Measurements from ENCODE around the gene PRKACA. TPM values are rescaled to one million over a fixed set of nuclear protein-coding genes. Genes with fewer than 3 reads are reported as not detected.
"Not testable (repeated sequence)": the region's sequence is repeated elsewhere in the genome, so short reads cannot be mapped to it uniquely, and the experiment has no call there.

Gene PRKACA
- total RNA-seq, 2 experiments from 2014 or later = 54.3 to 56.0 TPM

- no peaks in the 10 kb centered on the region for H3K27me3 Mint-ChIP-seq
- H3K27ac Mint-ChIP-seq = no peak overlapping the region
- no peaks in the 10 kb centered on the region for H3K9me3 Mint-ChIP-seq
- peaks cover 1% of the 10 kb centered on the region for H3K36me3 Mint-ChIP-seq
- H3K4me3 Mint-ChIP-seq = no peak overlapping the region
- DNase-seq = no peak
- H3K4me1 Mint-ChIP-seq = peaks cover 22% of the 10 kb centered on the region
Measured at GRCh38 chr19:14152713-14153112, 35.2 kb upstream of the PRKACA start.

GRCh38 chr19:14150770-14151661, 33.5 kb upstream of the PRKACA start:
- Mint-ChIP-seq H3K9me3 (no peaks in the 10 kb centered on the region), H3K4me1 (peaks cover 30% of the 10 kb centered on the region), H3K27me3 (no peaks in the 10 kb centered on the region), H3K4me3 (no peak overlapping the region), H3K36me3 (peaks cover 1% of the 10 kb centered on the region), H3K27ac (no peak overlapping the region)
- no peak for DNase-seq

- peak overlapping the region; percentile 72 for H3K4me3 Mint-ChIP-seq
- no peaks in the 10 kb centered on the region for H3K27me3 Mint-ChIP-seq
- H3K36me3 Mint-ChIP-seq = peaks cover 1% of the 10 kb centered on the region
- H3K27ac Mint-ChIP-seq = peak overlapping the region; percentile 91
- H3K4me1 Mint-ChIP-seq = peaks cover 37% of the 10 kb centered on the region
- no peak for DNase-seq
- no peaks in the 10 kb centered on the region for H3K9me3 Mint-ChIP-seq
Measured at GRCh38 chr19:14150041-14150769, 32.6 kb upstream of the PRKACA start.

GRCh38 chr19:14149509-14149994, 32.0 kb upstream of the PRKACA start:
- no peaks in the 10 kb centered on the region for H3K9me3 Mint-ChIP-seq
- H3K27me3 Mint-ChIP-seq = no peaks in the 10 kb centered on the region
- H3K27ac Mint-ChIP-seq = peak overlapping the region; percentile 91
- peak overlapping the region; percentile 72 for H3K4me3 Mint-ChIP-seq
- H3K4me1 Mint-ChIP-seq = peaks cover 37% of the 10 kb centered on the region
- DNase-seq = peak; percentile 47
- H3K36me3 Mint-ChIP-seq = peaks cover 1% of the 10 kb centered on the region

- H3K4me3 Mint-ChIP-seq = peak overlapping the region; percentile 72
- H3K36me3 Mint-ChIP-seq = peaks cover 1% of the 10 kb centered on the region
- DNase-seq = no peak
- peaks cover 37% of the 10 kb centered on the region for H3K4me1 Mint-ChIP-seq
- H3K27ac Mint-ChIP-seq = peak overlapping the region; percentile 91
- H3K9me3 Mint-ChIP-seq = no peaks in the 10 kb centered on the region
- no peaks in the 10 kb centered on the region for H3K27me3 Mint-ChIP-seq
Measured at GRCh38 chr19:14148751-14149410, 31.3 kb upstream of the PRKACA start.

GRCh38 chr19:14147797-14148605, 30.4 kb upstream of the PRKACA start:
- Mint-ChIP-seq H3K4me3 (peak overlapping the region; percentile 25), H3K36me3 (peaks cover 1% of the 10 kb centered on the region), H3K9me3 (no peaks in the 10 kb centered on the region)

GRCh38 chr19:14146789-14147216, 29.2 kb upstream of the PRKACA start:
- Mint-ChIP-seq H3K27me3 (no peaks in the 10 kb centered on the region), H3K4me1 (peaks cover 44% of the 10 kb centered on the region), H3K4me3 (no peak overlapping the region), H3K27ac (no peak overlapping the region), H3K36me3 (peaks cover 1% of the 10 kb centered on the region), H3K9me3 (no peaks in the 10 kb centered on the region)
- DNase-seq = no peak

More at GRCh38 chr19:14147797-14148605, 30.4 kb upstream of the PRKACA start:
- DNase-seq = peak; percentile 61
- Mint-ChIP-seq H3K4me1 (peaks cover 37% of the 10 kb centered on the region), H3K27ac (peak overlapping the region; percentile 91), H3K27me3 (no peaks in the 10 kb centered on the region)

- peaks cover 46% of the 10 kb centered on the region for H3K4me1 Mint-ChIP-seq
- not testable (repeated sequence) for H3K27me3 Mint-ChIP-seq, H3K9me3 Mint-ChIP-seq, H3K36me3 Mint-ChIP-seq, DNase-seq, H3K27ac Mint-ChIP-seq, H3K4me3 Mint-ChIP-seq
Measured at GRCh38 chr19:14146169-14146568, 28.6 kb upstream of the PRKACA start.

- Mint-ChIP-seq H3K9me3 (no peaks in the 10 kb centered on the region), H3K4me3 (no peak overlapping the region), H3K36me3 (peaks cover 4% of the 10 kb centered on the region), H3K4me1 (peaks cover 49% of the 10 kb centered on the region), H3K27ac (no peak overlapping the region), H3K27me3 (no peaks in the 10 kb centered on the region)
- no peak for DNase-seq
Measured at GRCh38 chr19:14145381-14145780, 27.8 kb upstream of the PRKACA start.

GRCh38 chr19:14142262-14143190, 25.0 kb upstream of the PRKACA start:
- Mint-ChIP-seq H3K27ac (no peak overlapping the region), H3K4me1 (peaks cover 40% of the 10 kb centered on the region), H3K27me3 (no peaks in the 10 kb centered on the region), H3K9me3 (no peaks in the 10 kb centered on the region), H3K36me3 (peaks cover 5% of the 10 kb centered on the region), H3K4me3 (no peak overlapping the region)
- no peak for DNase-seq

- no peaks in the 10 kb centered on the region for H3K27me3 Mint-ChIP-seq
Measured at GRCh38 chr19:14141041-14141440, 23.5 kb upstream of the PRKACA start.

GRCh38 chr19:14139944-14140343, 22.4 kb upstream of the PRKACA start:
- no peaks in the 10 kb centered on the region for H3K9me3 Mint-ChIP-seq
- H3K36me3 Mint-ChIP-seq = peaks cover 14% of the 10 kb centered on the region
- no peak overlapping the region for H3K4me3 Mint-ChIP-seq
- DNase-seq = no peak
- no peaks in the 10 kb centered on the region for H3K27me3 Mint-ChIP-seq
- H3K27ac Mint-ChIP-seq = peak overlapping the region; percentile 11
- peaks cover 30% of the 10 kb centered on the region for H3K4me1 Mint-ChIP-seq

More at GRCh38 chr19:14141041-14141440, 23.5 kb upstream of the PRKACA start:
- Mint-ChIP-seq H3K4me3 (no peak overlapping the region), H3K27ac (no peak overlapping the region), H3K9me3 (no peaks in the 10 kb centered on the region), H3K4me1 (peaks cover 34% of the 10 kb centered on the region), H3K36me3 (peaks cover 5% of the 10 kb centered on the region)
- no peak for DNase-seq

- H3K4me3 Mint-ChIP-seq = peak overlapping the region; percentile 59
- H3K27me3 Mint-ChIP-seq = no peaks in the 10 kb centered on the region
- H3K9me3 Mint-ChIP-seq = no peaks in the 10 kb centered on the region
- no peak for DNase-seq
- H3K27ac Mint-ChIP-seq = peak overlapping the region; percentile 73
- H3K4me1 Mint-ChIP-seq = peaks cover 37% of the 10 kb centered on the region
- H3K36me3 Mint-ChIP-seq = peaks cover 24% of the 10 kb centered on the region
Measured at GRCh38 chr19:14138576-14139265, 21.2 kb upstream of the PRKACA start.

Measured in activated naive CD8-positive, alpha-beta T cell treated with anti-CD3 and anti-CD28 coated beads for 36 hours (primary cell).